Mesenteric fat pad (tissue), 1 donor: Measurements from ENCODE around the gene TK1. TPM values are rescaled to one million over a fixed set of nuclear protein-coding genes. Genes with fewer than 3 reads are reported as not detected.
"Not testable (repeated sequence)": the region's sequence is repeated elsewhere in the genome, so short reads cannot be mapped to it uniquely, and the experiment has no call there.

Experiments
- DNase-seq: peaks from one replicate; pipeline ENCODE4 v3.0.0-alpha.2; 2020; ENCODE audit warnings: low spot score
- long read RNA-seq: library from polyadenylated mRNA; unstranded; transcript quantifications from one replicate; pipeline ENCODE4 v2.0.0, GENCODE V29; 2020
- total RNA-seq: library from RNA; stranded (reverse); fragmentation: NEBNext Ultra II Directional; extraction: Animal tissue kit (Norgen Biotek cat#: 25700); gene quantifications from one replicate; pipeline ENCODE4 v1.2.1, GENCODE V29; 2021
- donor health status: DM: yes; HTN: yes; CAD: no.

Gene TK1, protein sequence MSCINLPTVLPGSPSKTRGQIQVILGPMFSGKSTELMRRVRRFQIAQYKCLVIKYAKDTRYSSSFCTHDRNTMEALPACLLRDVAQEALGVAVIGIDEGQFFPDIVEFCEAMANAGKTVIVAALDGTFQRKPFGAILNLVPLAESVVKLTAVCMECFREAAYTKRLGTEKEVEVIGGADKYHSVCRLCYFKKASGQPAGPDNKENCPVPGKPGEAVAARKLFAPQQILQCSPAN
- total RNA-seq, result 1.1 TPM
- long read RNA-seq, transcript TK1-201 (7 exons, 1,628 nt), result major isoform, 9 of 11 reads
- long read RNA-seq, partial matches to known transcripts, result 0 of 11 reads
- long read RNA-seq, other reads (novel, unspliced or antisense), result 1 of 11 reads

DNA sequence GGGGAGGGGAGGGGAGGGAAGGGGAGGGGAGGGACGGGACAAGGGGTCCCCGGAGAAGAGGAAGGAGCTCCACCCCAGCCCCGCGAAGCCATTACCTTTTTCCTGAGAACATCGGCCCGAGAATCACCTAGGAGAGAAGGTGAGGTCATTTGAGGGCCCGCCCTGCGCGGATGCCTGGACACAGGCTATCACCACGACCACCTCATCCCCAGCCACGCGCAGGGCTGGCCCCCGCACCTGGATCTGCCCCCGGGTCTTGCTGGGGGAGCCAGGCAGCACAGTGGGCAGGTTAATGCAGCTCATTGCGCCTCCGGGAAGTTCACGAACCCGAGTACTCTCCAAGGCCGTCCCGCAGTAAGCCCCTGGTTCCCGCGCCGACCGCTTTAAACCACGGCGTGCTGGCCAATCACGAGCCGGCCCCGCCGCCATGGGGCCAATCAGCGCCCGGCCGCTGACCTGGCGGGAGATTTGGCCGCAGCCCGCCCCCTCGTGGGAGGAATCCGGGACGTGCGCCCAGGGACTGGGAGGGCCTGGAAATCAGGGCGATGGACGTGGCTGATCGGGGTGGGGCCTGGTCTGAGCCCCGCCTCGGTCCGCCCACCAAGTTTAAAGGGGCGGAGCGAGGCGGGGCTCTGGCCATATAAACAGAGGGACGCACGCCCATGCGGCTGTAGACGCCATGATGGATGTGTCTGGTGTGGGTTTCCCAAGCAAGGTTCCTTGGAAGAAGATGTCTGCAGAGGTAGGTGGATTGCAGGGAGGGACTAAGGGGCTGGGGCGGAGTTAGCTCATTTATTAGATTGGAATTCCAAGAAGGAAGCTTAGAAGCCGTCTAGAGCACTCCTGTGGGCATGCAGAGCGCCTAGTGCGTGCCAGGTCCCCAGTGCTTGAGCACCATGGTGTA is at the start of gene TK1, which contains the start of gene AFMID:
Gene TK1, minus strand, starts transcription at position 361 of the 904 bp plus-strand sequence. Its CDS starts 58 bp downstream, at position 303.
Gene AFMID, plus strand, starts transcription at position 671 of the 904 bp plus-strand sequence. Its CDS starts 9 bp downstream, at position 680.
- DNase-seq, result peak; percentile 99

DNA sequence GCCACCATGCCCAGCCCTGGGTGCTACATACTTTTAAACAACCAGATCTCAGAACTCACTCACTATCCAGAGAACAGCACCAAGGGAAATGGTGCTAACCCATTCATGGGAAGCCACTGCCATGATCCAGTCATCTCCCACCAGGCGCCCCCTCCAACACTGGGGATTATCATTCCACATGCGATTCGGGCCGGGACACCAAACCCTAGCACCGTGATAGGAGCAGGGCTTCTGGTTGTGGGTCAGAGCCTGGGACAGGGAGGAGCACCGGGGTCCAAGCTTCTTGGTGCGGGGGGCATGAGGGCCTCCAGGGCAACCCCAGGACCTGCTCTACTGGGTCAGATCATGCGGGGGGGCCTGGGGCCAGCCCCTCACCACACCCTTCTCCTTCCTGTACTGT is 49.0 kb upstream of the TK1 start:
- no peak for DNase-seq

DNA sequence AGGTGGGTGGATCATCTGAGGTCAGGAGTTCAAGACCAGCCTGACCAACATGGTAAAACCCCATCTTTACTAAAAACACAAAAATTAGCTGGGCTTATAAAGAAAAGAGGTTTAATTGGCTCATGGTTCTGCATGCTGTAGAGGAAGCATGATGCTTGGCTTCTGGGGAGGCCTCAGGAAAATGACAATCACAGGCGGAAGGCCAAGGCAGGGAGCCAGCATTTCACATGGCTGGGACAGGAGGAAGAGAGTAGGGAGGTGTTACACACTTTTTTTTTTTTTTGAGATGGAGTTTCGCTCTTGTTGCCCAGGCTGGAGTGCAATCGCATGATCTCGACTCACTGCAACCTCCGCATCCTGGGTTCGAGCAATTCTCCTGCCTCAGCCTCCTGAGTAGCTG is 48.2 kb upstream of the TK1 start:
- not testable (repeated sequence) for DNase-seq

DNA sequence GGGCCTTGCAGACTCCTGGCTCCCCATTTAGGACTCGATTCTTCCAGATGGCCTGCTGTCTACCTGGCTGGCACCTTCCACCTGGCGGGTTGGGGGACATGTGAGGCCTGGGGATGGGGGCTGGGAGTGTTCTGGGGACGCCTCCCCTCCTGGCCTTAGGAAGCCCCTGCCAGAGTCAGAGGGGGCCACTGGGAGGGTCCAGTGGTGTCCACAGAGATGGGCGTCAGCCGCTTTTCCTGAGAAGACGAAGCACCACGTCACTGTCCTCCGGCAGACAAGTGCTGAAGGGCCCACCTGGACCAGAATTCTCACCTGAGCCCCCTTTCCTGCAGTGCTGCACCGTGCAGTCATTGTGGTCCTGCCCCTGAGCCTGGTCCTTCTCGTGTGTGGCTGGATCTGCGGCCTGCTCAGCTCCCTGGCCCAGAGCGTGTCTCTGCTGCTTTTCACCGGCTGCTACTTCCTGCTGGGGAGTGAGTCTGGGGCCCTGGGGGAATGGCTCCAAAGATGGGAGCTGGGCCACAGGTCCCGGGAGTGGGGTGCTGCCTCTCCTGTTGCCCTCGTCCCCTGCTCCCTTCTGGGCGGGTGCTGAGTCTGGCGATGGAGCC is 47.5 kb upstream of the TK1 start:
- no peak for DNase-seq

DNA sequence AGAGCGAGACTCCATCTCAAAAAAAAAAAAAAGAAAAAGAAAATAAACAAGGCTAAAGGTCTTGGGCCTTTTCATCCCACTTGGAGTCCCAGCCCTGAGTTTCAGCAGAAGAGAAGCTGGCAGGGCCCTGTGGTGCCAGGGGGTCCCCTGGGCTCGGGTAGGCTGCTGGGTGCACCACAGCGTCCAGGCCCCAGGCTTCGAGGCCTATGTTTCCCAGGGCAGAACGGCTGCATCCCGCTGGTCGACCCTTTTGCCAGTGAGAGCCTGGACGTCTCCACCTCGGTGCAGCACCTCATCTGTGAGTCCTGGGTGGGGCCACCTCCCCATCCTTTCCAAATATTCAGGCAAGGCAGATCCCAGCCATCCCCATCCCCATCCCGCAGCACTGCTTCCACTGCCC is 46.8 kb upstream of the TK1 start:
- no peak for DNase-seq

DNA sequence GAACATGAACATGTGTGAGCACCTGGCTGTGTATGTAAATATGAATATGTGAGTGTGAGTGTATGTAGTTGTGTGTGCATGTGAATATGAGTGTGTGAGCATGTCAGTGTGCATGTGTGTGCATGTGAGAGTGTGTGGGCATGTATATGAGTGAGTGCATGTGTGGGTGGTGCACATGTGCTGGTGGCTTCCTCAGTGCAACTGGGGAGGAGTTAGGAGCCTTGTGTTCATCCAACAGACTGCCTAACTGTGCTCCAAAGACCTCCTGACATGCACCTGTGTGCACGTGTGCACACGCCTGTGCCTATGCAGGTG is 46.0 kb upstream of the TK1 start:
- DNase-seq, result no peak

DNA sequence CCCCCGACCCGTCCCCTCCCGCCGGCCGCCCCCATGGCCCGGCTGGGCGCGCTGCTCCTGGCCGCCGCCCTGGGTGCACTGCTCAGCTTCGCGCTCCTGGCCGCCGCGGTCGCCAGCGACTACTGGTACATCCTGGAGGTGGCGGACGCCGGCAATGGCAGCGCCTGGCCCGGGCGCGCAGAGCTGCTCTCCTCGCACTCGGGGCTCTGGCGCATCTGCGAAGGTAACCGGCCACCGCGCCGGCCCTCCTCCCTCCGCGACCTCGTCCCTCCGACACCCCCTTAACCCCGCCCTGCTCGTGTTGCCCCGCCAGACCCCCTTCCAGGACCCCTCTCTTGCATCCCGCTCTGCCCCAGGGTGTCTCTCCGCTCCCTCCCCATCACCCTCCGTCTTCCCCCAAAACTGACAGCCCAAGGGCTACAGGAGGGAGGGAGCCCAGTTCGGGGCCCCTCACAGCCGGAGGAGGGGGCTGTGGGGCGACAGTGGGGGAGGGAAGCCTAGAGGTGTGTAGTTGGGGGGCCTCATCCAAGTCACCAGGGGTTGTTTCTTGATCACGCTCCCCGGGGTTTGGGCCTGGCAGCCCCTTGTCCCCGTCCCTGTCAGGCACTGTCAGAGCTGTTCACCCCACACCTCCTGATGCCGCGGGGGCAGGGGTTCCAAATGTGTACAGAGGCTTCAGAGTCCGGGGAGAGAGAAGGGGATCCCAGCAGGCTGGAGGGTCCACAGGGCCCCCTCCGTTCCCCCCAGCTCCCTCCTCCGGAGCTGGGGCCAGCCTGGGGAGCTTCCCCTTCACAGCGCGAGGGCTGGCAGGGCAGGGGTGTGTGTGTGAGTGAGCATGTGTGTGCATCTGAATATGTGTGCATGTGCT is 45.4 kb upstream of the TK1 start:
- DNase-seq, result no peak

DNA sequence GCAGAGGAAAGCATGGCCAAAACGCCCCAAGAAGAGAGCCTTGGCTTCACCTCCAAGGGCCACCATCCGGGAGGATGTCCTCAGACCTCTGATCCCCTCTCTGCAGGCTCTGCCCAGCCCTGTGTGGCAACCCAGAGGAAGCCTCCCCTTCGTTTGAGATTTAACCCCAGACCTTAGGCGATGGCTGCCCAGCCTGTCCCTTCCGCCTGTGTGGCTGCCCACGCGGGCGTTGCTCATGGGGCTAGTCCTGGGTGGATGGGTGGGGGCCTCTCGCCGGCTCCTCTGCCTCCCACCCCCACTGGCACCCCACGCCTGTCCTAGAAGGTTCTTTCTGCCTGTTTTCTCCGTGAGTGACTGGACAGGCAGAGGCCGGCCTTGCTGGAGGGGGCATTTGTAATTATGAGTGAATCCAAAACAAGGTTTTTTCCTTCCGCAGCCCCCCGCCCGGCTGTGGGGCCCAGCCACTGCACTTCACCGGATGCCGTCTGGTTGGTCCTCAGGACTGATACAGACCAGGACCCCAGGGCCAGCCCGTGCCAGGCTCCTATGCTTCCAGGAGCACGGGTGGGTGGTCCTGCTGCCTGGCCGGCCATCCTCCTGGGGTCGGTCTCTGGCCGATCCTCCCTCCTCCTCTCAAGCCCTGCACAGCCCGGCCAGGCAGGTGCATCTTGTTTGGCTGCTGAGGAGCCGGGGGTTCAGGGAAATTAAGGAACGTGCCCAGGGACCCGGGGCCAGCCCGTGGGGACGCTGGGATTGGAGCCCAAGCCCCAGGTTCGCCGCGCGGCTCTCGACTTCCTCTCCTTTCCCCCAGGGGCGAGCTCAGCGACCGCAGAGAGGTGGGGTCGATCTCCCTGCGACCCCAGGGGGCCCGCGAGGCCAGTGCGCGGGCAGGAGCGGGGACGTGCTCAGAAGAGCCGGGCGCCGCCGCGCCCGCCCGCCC is 44.4 kb upstream of the TK1 start, which contains the start of gene TMEM235:
Gene TMEM235, plus strand, starts transcription at position 636 of the 940 bp plus-strand sequence. CDS start 393 bp downstream, outside the sequence.
- no peak for DNase-seq

DNA sequence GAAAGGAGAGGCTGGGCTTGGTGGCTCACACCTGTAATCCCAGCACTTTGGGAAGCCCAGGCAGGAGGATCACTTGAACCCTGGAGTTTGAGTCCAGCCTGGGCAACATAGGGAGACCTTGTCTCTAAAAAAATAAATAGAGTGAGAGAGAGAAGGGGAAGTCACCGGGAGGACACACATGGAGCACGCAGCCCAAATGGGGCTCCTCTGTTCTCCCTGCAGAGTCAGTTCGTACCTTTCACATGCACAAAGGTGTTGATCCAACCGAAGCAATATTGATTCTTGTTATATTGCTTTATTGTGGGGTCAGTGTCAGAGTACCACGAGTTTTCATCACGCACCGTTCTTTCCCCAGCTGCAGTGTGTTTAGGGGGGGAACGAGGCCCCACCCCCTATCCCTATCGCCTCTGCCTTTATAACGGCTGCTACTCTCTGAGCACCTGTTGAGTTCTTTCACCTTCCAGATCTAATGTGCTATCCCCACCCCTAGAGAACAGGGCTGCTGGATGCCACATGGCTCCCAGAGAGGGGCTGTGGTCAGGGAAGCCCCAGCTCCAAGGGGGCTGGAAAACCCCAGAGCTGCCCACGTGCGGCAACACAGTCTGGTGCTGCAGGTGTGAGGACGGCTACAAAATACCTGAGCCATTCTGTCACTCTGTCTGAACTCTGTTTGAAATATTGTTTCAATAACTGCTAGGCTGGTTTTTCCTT is 43.6 kb upstream of the TK1 start:
- no peak for DNase-seq

DNA sequence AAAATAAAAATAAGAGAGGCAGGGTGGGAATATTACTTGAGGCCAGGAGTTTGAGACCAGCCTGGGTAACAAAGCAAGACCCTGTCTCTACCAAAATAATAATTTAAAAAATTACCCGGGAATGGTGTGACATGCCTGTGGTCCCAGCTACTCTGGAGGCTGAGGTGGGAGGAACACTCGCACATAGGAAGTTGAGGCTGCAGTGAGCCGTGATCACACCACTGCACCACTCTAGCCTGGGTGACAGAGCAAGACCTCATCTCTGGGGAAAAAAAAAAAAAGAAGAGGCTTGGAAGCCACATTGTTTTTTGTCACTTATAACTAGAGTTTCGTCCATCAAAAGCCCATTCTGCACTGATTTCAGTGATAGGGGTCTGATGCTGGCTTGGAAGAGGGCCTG is 41.3 kb upstream of the TK1 start:
- no peak for DNase-seq

DNA sequence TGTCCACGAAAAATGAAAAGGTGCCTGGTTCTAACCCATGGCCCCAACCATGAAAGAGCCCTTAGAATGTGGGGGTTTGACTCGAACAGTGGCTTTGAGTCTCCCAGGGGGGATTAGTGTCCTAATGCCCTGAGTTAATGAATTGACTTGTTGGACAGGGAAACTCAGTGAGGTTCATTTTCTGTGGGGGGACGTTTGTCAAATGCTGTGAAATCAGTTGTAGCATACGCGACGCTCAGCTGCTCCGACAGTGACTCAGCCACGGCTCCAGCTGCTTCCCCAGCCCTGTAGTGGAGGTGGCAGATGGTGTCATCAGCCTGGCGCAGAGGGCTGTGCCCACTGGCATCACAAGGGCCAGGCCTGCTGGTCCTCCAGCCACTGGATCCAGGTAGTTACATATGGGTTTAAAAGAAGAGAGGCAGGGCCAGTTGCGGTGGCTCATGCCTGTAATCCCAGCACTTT is 40.6 kb upstream of the TK1 start:
- DNase-seq, result no peak

DNA sequence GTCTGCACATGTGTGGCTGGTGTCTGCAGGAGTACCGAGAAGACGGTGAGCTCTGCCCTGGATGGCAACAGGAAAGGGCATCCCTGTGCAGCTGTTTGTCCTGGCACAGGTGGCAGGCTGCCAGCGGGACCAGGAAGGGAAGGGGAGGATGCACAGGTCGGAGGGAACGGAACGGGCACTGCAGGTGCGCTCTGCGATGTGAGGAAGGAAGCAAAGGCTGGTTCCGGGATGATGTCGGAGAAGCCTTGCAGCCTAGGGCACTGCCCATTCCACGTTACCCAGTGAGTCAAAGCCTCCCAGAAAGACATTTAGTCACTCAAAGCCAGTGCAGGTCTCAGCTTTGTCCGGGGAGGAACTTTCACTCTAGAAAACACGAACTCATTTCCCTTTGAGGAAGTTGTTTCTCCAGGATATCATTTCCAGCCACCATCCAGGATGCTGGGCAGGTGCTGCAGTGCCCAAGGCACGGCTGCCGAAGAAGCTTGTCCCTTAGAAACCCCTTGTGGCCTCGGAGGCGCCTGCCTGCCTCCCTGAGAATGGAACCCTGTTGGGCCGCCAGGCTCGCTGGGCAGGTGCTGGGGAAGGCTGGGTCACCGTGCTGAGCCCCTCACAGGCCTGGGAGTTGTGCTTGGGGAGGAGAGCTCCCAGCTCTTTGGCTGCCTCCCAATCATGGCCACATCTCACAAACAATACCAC is 40.1 kb upstream of the TK1 start:
- no peak for DNase-seq

DNA sequence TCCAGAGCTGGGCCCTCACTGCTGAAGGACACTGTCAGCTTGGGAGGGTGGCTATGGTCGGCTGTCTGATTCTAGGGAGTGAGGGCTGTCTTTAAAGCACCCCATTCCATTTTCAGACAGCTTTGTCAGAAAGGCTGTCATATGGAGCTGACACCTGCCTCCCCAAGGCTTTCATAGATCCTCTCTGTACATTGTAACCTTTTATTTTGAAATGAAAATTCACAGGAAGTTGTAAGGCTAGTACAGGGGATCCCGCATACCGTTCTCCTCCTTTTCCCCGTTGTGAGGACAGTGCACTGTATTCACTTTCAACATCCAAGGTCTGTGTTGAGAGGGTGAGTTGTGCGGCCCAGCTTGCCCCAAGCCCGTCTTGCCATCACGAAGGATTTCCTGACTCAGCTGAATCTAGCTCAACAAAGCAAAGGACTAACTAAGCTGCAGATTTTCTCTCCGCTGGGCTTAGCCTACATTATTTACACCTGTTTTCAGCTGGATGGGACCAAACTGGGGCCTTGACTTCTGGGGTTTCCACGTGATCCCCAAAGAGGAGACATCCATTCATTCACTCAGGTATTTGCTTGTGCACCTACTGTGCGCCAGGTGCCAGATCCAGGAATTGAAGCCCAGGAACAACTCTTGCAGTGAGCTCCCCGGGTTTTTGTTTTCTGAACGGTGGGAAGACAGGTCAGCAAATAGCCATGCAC is 39.4 kb upstream of the TK1 start:
- DNase-seq, result no peak

DNA sequence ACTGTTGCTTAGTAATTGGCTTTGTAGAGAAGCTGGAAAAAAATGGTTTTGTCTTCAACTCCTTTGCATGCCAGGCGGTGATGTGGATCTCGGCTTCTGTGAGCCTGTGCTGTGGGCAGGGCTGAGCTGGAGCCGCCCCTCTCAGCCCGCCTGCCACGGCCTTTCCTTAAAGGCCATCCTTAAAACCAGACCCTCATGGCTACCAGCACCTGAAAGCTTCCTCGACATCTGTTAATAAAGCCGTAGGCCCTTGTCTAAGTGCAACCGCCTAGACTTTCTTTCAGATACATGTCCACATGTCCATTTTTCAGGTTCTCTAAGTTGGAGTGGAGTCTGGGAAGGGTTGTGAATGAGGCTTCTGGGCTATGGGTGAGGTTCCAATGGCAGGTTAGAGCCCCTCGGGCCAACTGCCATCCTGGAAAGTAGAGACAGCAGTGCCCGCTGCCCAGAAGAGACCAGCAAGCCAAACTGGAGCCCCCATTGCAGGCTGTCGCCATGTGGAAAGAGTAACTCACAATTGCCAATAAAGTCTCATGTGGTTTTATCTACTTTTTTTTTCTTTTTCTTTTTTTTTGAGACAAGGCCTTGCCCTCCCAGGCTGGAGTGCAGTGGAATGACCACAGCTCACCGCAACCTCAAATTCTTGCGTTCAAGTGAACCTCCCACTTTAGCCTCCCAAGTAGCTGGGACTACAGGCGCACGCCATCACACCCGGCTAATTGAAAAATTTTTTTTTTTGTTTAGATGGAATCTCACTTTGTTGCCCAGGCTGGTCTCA is 38.4 kb upstream of the TK1 start:
- DNase-seq, result no peak

DNA sequence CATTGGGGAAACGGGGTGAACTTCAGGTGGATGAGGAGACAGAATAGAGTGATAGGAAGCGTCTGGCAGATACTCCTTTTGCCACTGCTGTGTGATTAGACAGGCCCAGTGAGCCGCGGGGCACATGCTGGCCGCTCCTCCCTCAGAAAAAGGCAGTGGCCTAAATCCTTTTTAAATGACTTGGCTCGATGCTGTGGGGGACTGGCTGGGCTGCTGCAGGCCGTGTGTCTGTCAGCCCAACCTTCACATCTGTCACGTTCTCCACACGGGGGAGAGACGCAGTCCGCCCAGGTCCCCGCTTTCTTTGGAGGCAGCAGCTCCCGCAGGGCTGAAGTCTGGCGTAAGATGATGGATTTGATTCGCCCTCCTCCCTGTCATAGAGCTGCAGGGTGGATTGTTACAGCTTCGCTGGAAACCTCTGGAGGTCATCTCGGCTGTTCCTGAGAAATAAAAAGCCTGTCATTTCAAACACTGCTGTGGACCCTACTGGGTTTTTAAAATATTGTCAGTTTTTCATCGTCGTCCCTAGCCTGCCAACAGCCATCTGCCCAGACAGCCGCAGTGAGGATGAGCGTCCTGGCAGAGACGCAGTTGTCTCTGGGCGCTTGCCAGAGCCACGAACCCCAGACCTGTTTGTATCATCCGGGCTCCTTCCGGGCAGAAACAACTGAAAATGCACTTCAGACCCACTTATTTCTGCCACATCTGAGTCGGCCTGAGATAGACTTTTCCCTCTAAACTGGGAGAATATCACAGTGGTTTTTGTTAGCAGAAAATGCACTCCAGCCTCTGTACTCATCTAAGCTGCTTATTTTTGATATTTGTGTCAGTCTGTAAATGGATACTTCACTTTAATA is 37.6 kb upstream of the TK1 start:
- DNase-seq, result no peak

DNA sequence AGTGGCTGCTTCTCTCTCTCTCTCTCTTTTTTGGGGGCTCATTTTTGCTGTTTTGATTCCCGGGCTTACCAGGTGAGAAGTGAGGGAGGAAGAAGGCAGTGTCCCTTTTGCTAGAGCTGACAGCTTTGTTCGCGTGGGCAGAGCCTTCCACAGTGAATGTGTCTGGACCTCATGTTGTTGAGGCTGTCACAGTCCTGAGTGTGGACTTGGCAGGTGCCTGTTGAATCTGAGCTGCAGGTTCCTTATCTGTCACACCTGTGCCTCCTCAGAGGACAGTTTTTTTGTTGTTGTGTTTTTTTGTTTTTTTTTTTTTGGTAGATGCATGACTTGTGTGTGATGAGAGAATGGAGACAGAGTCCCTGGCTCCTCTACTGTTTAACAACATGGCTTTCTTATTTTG is 36.9 kb upstream of the TK1 start:
- DNase-seq, result no peak
